ENCODE data around the gene DCAF8. TPM values are rescaled to one million over a fixed set of nuclear protein-coding genes. Genes with fewer than 3 reads are reported as not detected.

Gene DCAF8
- total and polyA plus RNA-seq, 2 donors (not counting 1 experiment from before 2014, with no cell fraction given) = 194 to 266 TPM

DNA sequence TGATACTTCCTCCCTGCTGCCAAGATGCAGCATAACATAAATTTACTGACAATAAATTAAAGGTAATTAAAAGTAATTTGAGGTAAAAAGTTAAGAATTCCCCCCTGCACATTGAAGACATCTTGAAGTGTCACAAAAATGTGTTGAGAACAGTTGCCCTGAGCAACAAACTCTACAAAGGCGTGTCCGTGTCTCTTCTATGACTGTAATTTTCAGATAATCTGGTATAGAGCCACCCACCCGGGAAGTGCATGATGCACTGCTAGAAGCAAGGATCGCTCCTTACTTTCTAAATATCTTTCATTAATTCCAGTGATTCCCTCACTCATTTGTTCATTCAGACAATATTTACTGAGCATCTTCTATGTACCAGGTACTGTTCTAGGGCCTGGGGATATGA is 83.0 kb downstream of the DCAF8 start:
- Histone ChIP-seq H3K27me3 (replicated peaks in 1 of 4; ENCODE audit: control extremely low read depth in 1 of 4, control insufficient read depth in 3 of 4, insufficient read depth in 4 of 4, low read length in 3 of 4) (peaks cover 0 to 3% (median 0%) of the 10 kb centered on the region in 4 experiments), H3K9ac (ENCODE audit: low read length) (no peak overlapping the region), H4K20me1 (ENCODE audit: control insufficient read depth, insufficient read depth, low read length, poor library complexity, severe bottlenecking) (no peaks in the 10 kb centered on the region), H3K36me3 (replicated peaks in 1 of 2; ENCODE audit: control extremely low read depth in 1 of 2, control insufficient read depth in 1 of 2, extremely low read depth in 1 of 2, insufficient read depth in 2 of 2, low read length in 1 of 2) (no peaks in the 10 kb centered on the region), H3K27ac (ENCODE audit: low read length in 2 of 2) (no peak overlapping the region), H3K4me2 (replicated peaks; ENCODE audit: low read depth, low read length, poor library complexity, severe bottlenecking) (no peak overlapping the region), H3K4me3 (ENCODE audit: control extremely low read depth in 1 of 5, extremely low read depth in 1 of 5, insufficient read depth in 1 of 5, low read depth in 2 of 5, low read length in 4 of 5) (no peak overlapping the region), H2AFZ (ENCODE audit: insufficient read depth, low read depth, low read length, poor library complexity, severe bottlenecking) (no peak overlapping the region), H3K9me3 (ENCODE audit: control extremely low read depth in 1 of 3, control insufficient read depth in 2 of 3, insufficient read depth in 1 of 3, low read length in 2 of 3) (no peaks in the 10 kb centered on the region), H3K79me2 (ENCODE audit: control insufficient read depth, insufficient read depth, low read length) (no peaks in the 10 kb centered on the region), H3K4me1 (ENCODE audit: control insufficient read depth in 2 of 2, insufficient read depth in 2 of 2, low read length in 2 of 2) (no peaks in the 10 kb centered on the region)
- Mint-ChIP-seq H3K4me3 (no peak overlapping the region), H3K9me3 (ENCODE audit: insufficient read depth) (no peaks in the 10 kb centered on the region), H3K27ac (no peak overlapping the region), H3K27me3 (peaks cover 37% of the 10 kb centered on the region), H3K4me1 (no peaks in the 10 kb centered on the region)
- POLR2A ChIA-PET = no interaction called here
- no peak for DNase-seq
- intact Hi-C loops (cut with micrococcal nuclease) = no loop called here
- WGBS (ENCODE audit: insufficient coverage) = 100% methylated on average over 3 of the region's 4 CpGs
- no peak for ATAC-seq (ENCODE audit: low read depth)
- TF ChIP-seq, protein P1, sequence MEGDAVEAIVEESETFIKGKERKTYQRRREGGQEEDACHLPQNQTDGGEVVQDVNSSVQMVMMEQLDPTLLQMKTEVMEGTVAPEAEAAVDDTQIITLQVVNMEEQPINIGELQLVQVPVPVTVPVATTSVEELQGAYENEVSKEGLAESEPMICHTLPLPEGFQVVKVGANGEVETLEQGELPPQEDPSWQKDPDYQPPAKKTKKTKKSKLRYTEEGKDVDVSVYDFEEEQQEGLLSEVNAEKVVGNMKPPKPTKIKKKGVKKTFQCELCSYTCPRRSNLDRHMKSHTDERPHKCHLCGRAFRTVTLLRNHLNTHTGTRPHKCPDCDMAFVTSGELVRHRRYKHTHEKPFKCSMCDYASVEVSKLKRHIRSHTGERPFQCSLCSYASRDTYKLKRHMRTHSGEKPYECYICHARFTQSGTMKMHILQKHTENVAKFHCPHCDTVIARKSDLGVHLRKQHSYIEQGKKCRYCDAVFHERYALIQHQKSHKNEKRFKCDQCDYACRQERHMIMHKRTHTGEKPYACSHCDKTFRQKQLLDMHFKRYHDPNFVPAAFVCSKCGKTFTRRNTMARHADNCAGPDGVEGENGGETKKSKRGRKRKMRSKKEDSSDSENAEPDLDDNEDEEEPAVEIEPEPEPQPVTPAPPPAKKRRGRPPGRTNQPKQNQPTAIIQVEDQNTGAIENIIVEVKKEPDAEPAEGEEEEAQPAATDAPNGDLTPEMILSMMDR (IDR thresholded peaks at IDR 0.05) = no peak
- no peak for TF ChIP-seq EZH2 (IDR thresholded peaks at IDR 0.05; ENCODE audit: borderline replicate concordance, insufficient read depth, low read depth, low read length, poor library complexity, severe bottlenecking)
- CTCF ChIA-PET = interaction anchor here (1.5 kb wide), 1 partner anchor 14 kb away, joined by 3 read pairs; no protein-coding TSS in a partner anchor

DNA sequence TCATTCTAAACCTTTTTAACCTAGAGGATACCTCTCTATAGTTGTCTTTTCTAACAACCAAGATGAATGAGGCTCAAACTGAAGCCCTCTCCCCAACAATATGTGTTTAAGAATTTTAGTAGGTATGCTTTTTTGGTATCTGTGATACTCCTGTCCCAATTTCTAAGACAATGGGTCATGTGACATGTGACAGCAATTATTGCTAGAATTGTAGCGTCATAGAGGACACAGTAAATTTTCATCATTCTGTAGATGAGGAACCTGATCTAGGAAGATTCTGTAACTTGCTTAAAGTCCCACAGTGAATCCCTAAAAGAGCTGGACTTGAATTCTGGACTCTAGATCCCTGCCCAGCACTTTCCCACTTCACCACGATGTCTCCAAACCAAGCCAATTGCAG is 83.6 kb downstream of the DCAF8 start:
- H2AFZ ChIP-seq (ENCODE audit: insufficient read depth, low read depth, low read length, poor library complexity, severe bottlenecking) = no peak overlapping the region
- no peak overlapping the region for H3K4me3 ChIP-seq (ENCODE audit: control extremely low read depth in 1 of 5, extremely low read depth in 1 of 5, insufficient read depth in 1 of 5, low read depth in 2 of 5, low read length in 4 of 5)
- intact Hi-C loops (cut with micrococcal nuclease) = no loop called here
- TF ChIP-seq EZH2 (IDR thresholded peaks at IDR 0.05; ENCODE audit: borderline replicate concordance, insufficient read depth, low read depth, low read length, poor library complexity, severe bottlenecking) = no peak
- TF ChIP-seq, protein P1 (IDR thresholded peaks at IDR 0.05) = no peak
- WGBS (ENCODE audit: insufficient coverage) = 100% methylated on average over 2 of the region's 2 CpGs
- Mint-ChIP-seq H3K9me3 (ENCODE audit: insufficient read depth) (no peaks in the 10 kb centered on the region), H3K4me1 (no peaks in the 10 kb centered on the region), H3K4me3 (no peak overlapping the region), H3K27me3 (peaks cover 37% of the 10 kb centered on the region), H3K27ac (no peak overlapping the region)
- ChIA-PET CTCF (interaction anchor here (1.5 kb wide), 1 partner anchor 14 kb away, joined by 3 read pairs; no protein-coding TSS in a partner anchor), POLR2A (no interaction called here)
- no peak overlapping the region for H3K4me2 ChIP-seq (replicated peaks; ENCODE audit: low read depth, low read length, poor library complexity, severe bottlenecking)
- H3K9me3 ChIP-seq (ENCODE audit: control extremely low read depth in 1 of 3, control insufficient read depth in 2 of 3, insufficient read depth in 1 of 3, low read length in 2 of 3) = no peaks in the 10 kb centered on the region
- H3K79me2 ChIP-seq (ENCODE audit: control insufficient read depth, insufficient read depth, low read length) = no peaks in the 10 kb centered on the region
- H3K36me3 ChIP-seq (replicated peaks in 1 of 2; ENCODE audit: control extremely low read depth in 1 of 2, control insufficient read depth in 1 of 2, extremely low read depth in 1 of 2, insufficient read depth in 2 of 2, low read length in 1 of 2) = no peaks in the 10 kb centered on the region
- H4K20me1 ChIP-seq (ENCODE audit: control insufficient read depth, insufficient read depth, low read length, poor library complexity, severe bottlenecking) = no peaks in the 10 kb centered on the region
- H3K9ac ChIP-seq (ENCODE audit: low read length) = no peak overlapping the region
- no peaks in the 10 kb centered on the region for H3K4me1 ChIP-seq (ENCODE audit: control insufficient read depth in 2 of 2, insufficient read depth in 2 of 2, low read length in 2 of 2)
- no peak overlapping the region for H3K27ac ChIP-seq (ENCODE audit: low read length in 2 of 2)
- no peak for ATAC-seq (ENCODE audit: low read depth)
- peaks cover 0 to 3% (median 0%) of the 10 kb centered on the region in 4 experiments for H3K27me3 ChIP-seq (replicated peaks in 1 of 4; ENCODE audit: control extremely low read depth in 1 of 4, control insufficient read depth in 3 of 4, insufficient read depth in 4 of 4, low read length in 3 of 4)
- no peak for DNase-seq
